HepG2 (cell line): ENCODE data around the gene NUCB1. TPM values are rescaled to one million over a fixed set of nuclear protein-coding genes. Genes with fewer than 3 reads are reported as not detected.

Experiments used
- BRD4 ChIP-seq: sonication (generic); formaldehyde crosslinking; IDR thresholded peaks from 2 replicates; pipeline ENCODE4 v1.4.0; 2020; ENCODE audit warnings: missing genetic modification reagents
- CBX2 ChIP-seq, 2 experiments: fragments of 200-600 bp in 1 of 2; sonication (generic); formaldehyde crosslinking in 1 of 2; IDR thresholded peaks; 2 replicates each; pipeline versions ENCODE4 v1.7.0 to v1.8.1; 2018 to 2022; ENCODE audit warnings: low read depth in 2 of 2, low read length in 1 of 2, mild to moderate bottlenecking in 1 of 2, missing genetic modification reagents in 1 of 2
- CSRNP2 ChIP-seq: sonication (generic); formaldehyde crosslinking; conservative IDR thresholded peaks from 2 replicates; pipeline ENCODE4 v1.8.0; 2022; ENCODE audit warnings: low read depth, missing genetic modification reagents
- FUBP1 ChIP-seq: sonication (generic); formaldehyde crosslinking; IDR thresholded peaks from 2 replicates; pipeline ENCODE4 v1.5.1; 2020; ENCODE audit warnings: missing genetic modification reagents, mild to moderate bottlenecking, borderline replicate concordance
- HHEX ChIP-seq: IDR thresholded peaks from 2 replicates; pipeline ENCODE4 v1.6.1; 2016; ENCODE audit warnings: control low read depth
- HOXA7 ChIP-seq: sonication (generic); formaldehyde crosslinking; IDR thresholded peaks from 2 replicates; pipeline ENCODE4 v1.8.1; 2022; ENCODE audit warnings: mild to moderate bottlenecking, missing genetic modification reagents, moderate library complexity
- JUN ChIP-seq: sonication (generic); formaldehyde crosslinking; IDR thresholded peaks from 2 replicates; pipeline ENCODE4 v1.4.0; 2020; ENCODE audit warnings: mild to moderate bottlenecking, missing genetic modification reagents
- NAIF1 ChIP-seq: sonication (generic); formaldehyde crosslinking; IDR thresholded peaks from 2 replicates; pipeline ENCODE4 v1.5.0; 2020; ENCODE audit warnings: mild to moderate bottlenecking, missing genetic modification reagents, borderline replicate concordance
- NCOA5 ChIP-seq: sonication (generic); formaldehyde crosslinking; IDR thresholded peaks from 2 replicates; pipeline ENCODE4 v1.4.0; 2020; ENCODE audit warnings: missing genetic modification reagents
- POGK ChIP-seq: sonication (generic); formaldehyde crosslinking; conservative IDR thresholded peaks from 2 replicates; pipeline ENCODE4 v1.8.0; 2022; ENCODE audit warnings: mild to moderate bottlenecking, moderate library complexity, missing genetic modification reagents
- SIX1 ChIP-seq: sonication (generic); formaldehyde crosslinking; IDR thresholded peaks from 2 replicates; pipeline ENCODE4 v1.4.0; 2020; ENCODE audit warnings: missing genetic modification reagents, borderline replicate concordance
- TMF1 ChIP-seq: sonication (generic); formaldehyde crosslinking; IDR thresholded peaks from 2 replicates; pipeline ENCODE4 v1.8.1; 2022; ENCODE audit warnings: low read depth, missing genetic modification reagents
- UBTF ChIP-seq: sonication (generic); formaldehyde crosslinking; IDR thresholded peaks from 2 replicates; pipeline ENCODE4 v1.4.0; 2020; ENCODE audit warnings: mild to moderate bottlenecking, missing genetic modification reagents
- ZBTB39 ChIP-seq: sonication (generic); formaldehyde crosslinking; IDR thresholded peaks from 2 replicates; pipeline ENCODE4 v1.5.0; 2020; ENCODE audit warnings: missing genetic modification reagents
- ZNF652 ChIP-seq: IDR thresholded peaks from 2 replicates; pipeline ENCODE4 v1.6.1; 2016; ENCODE audit warnings: low read depth, borderline replicate concordance
- ZNF816 ChIP-seq: sonication (generic); formaldehyde crosslinking; IDR thresholded peaks from 2 replicates; pipeline ENCODE4 v1.8.0; 2022; ENCODE audit warnings: missing genetic modification reagents, mild to moderate bottlenecking, borderline replicate concordance
- ZNF878 ChIP-seq: sonication (generic); formaldehyde crosslinking; IDR thresholded peaks from 2 replicates; pipeline ENCODE4 v1.8.1; 2023; ENCODE audit warnings: mild to moderate bottlenecking, missing genetic modification reagents, moderate library complexity
- ZNF891 ChIP-seq: sonication (generic); formaldehyde crosslinking; IDR thresholded peaks from 2 replicates; pipeline ENCODE4 v1.5.0; 2020; ENCODE audit warnings: mild to moderate bottlenecking, missing genetic modification reagents
- polyA plus RNA-seq, 8 experiments: library from polyadenylated mRNA; depleted of rRNA in 3 of 8; stranded (reverse) in 7 of 8; unstranded in 1 of 8; fragments of >200 nt; fragmentation: Illumina TruSeq in 4 of 8; extraction: Trizol in 4 of 8; gene quantifications; 2 replicates each; pipeline versions ENCODE4 v1.2.1 to v1.2.3, GENCODE V29; 2011 to 2016; ENCODE audit warnings: low read depth in 4 of 8, missing spikeins in 1 of 8, mixed read lengths in 1 of 8; ENCODE audit not compliant: insufficient read depth in 1 of 8
- total RNA-seq, 5 experiments: library from RNA; depleted of rRNA; stranded (reverse); fragments of >200 nt; fragmentation: Illumina TruSeq; extraction: Trizol; gene quantifications; 2 replicates each; pipeline ENCODE4 v1.2.3, GENCODE V29; 2016; ENCODE audit warnings: low read depth in 1 of 5

NUCB1 gene
- total and polyA plus RNA-seq, 2 of the 13 experiments (the other 11 are each of a cell fraction or from before 2014, with no cell fraction given) = 82.3 to 106 TPM

GRCh38 chr19:48967346-48968178 is 67.5 kb downstream of the NUCB1 start (continued):
- 0 out of 2 replicates have a peak, but pooled peaks have one; percentile 32 for TF ChIP-seq FUBP1
- TF ChIP-seq ZNF878 (CRISPR knock-in tag) = peak; percentile 75; the same call in 1 of the 2 replicates
- TF ChIP-seq CSRNP2 (CRISPR knock-in tag) = no peak
- TF ChIP-seq NAIF1 = peak; percentile 66
- TF ChIP-seq ZNF816 (CRISPR knock-in tag) = no peak
- no peak for TF ChIP-seq CBX2 (IDR thresholded peaks at IDR 0.05; ENCODE audit: low read depth, low read length)
- TF ChIP-seq CBX2 (CRISPR knock-in tag; IDR thresholded peaks at IDR 0.05; ENCODE audit: low read depth) = no peak
- no peak for TF ChIP-seq ZBTB39 (CRISPR knock-in tag)
- TF ChIP-seq POGK = peak; percentile 53; the same call in 1 of the 2 replicates
- TF ChIP-seq SIX1 (CRISPR knock-in tag) = no peak
- TF ChIP-seq TMF1 (CRISPR knock-in tag) = no peak
- TF ChIP-seq JUN (CRISPR knock-in tag) = no peak
- no peak for TF ChIP-seq HHEX (CRISPR knock-in tag)
- TF ChIP-seq NCOA5 (CRISPR knock-in tag) = peak; percentile 80; the same call in 1 of the 2 replicates
- peak; percentile 26; the same call in 1 of the 2 replicates for TF ChIP-seq UBTF
- TF ChIP-seq ZNF652 (CRISPR knock-in tag) = no peak
- no peak for TF ChIP-seq BRD4
- no peak for TF ChIP-seq HOXA7 (CRISPR knock-in tag)
- TF ChIP-seq ZNF891 = 0 out of 2 replicates have a peak, but pooled peaks have one; percentile 27
